ENCODE measurements around the gene RARRES1. TPM values are rescaled to one million over a fixed set of nuclear protein-coding genes. Genes with fewer than 3 reads are reported as not detected.
"Not testable (repeated sequence)": the region's sequence is repeated elsewhere in the genome, so short reads cannot be mapped to it uniquely, and the experiment has no call there.

Gene RARRES1
- total RNA-seq, 1 donor from 2014 or later: 22.3 TPM

- intact Hi-C loops (cut with DNase I): no loop called here
- ATAC-seq (no peak), DNase-seq (ENCODE audit: missing footprints) (no peak)
Measured at GRCh38 chr3:158712443-158712842, 19.8 kb downstream of the RARRES1 start.

- intact Hi-C loops (cut with DNase I): no loop called here
- DNase-seq (ENCODE audit: missing footprints) (no peak), ATAC-seq (peak; percentile 38)
Measured at GRCh38 chr3:158711886-158712285, 20.4 kb downstream of the RARRES1 start.

- DNase-seq (ENCODE audit: missing footprints) (no peak), ATAC-seq (no peak)
- intact Hi-C loops (cut with DNase I): no loop called here
Measured at GRCh38 chr3:158710601-158711000, 21.7 kb downstream of the RARRES1 start.

GRCh38 chr3:158709666-158710083 is 22.6 kb downstream of the RARRES1 start:
- DNase-seq (ENCODE audit: missing footprints): no peak

GRCh38 chr3:158703566-158703965 is 28.7 kb downstream of the RARRES1 start:
- ATAC-seq (no peak), DNase-seq (ENCODE audit: missing footprints) (no peak)
- intact Hi-C loops (cut with DNase I): no loop called here

More at GRCh38 chr3:158709666-158710083, 22.6 kb downstream of the RARRES1 start:
- no peak for ATAC-seq
- intact Hi-C loops (cut with DNase I): no loop called here

GRCh38 chr3:158702815-158703481 is 29.3 kb downstream of the RARRES1 start:
- intact Hi-C loops (cut with DNase I): no loop called here
- ATAC-seq (no peak), DNase-seq (ENCODE audit: missing footprints) (no peak)

GRCh38 chr3:158701420-158702065 is 30.7 kb downstream of the RARRES1 start:
- ATAC-seq: no peak
- intact Hi-C loops (cut with DNase I): no loop called here
- DNase-seq (ENCODE audit: missing footprints): no peak

GRCh38 chr3:158700559-158700958 is 31.7 kb downstream of the RARRES1 start:
- intact Hi-C loops (cut with DNase I): no loop called here
- ATAC-seq: no peak
- no peak for DNase-seq (ENCODE audit: missing footprints)

GRCh38 chr3:158696618-158697017 is 35.6 kb downstream of the RARRES1 start:
- intact Hi-C loops (cut with DNase I): no loop called here
- ATAC-seq (no peak), DNase-seq (ENCODE audit: missing footprints) (no peak)

GRCh38 chr3:158693866-158694456 is 38.3 kb downstream of the RARRES1 start:
- DNase-seq (ENCODE audit: missing footprints); ATAC-seq; intact Hi-C loops (cut with DNase I): not testable (repeated sequence)

- intact Hi-C loops (cut with DNase I): no loop called here
- DNase-seq (ENCODE audit: missing footprints): no peak
- no peak for ATAC-seq
Measured at GRCh38 chr3:158685159-158685558, 47.1 kb downstream of the RARRES1 start.

GRCh38 chr3:158683230-158683962 is 48.9 kb downstream of the RARRES1 start:
- no peak for ATAC-seq
- intact Hi-C loops (cut with DNase I): no loop called here
- no peak for DNase-seq (ENCODE audit: missing footprints)

GRCh38 chr3:158680861-158681260 is 51.4 kb downstream of the RARRES1 start:
- DNase-seq (ENCODE audit: missing footprints) (no peak), ATAC-seq (no peak)
- intact Hi-C loops (cut with DNase I): no loop called here

GRCh38 chr3:158679547-158680000 is 52.7 kb downstream of the RARRES1 start:
- ATAC-seq (no peak), DNase-seq (ENCODE audit: missing footprints) (no peak)
- intact Hi-C loops (cut with DNase I): loop anchor here (10.0 kb wide), 1 partner anchor 45 kb away; no protein-coding TSS in a partner anchor

- DNase-seq (ENCODE audit: missing footprints): no peak
- ATAC-seq: no peak
- intact Hi-C loops (cut with DNase I): loop anchor here (10.0 kb wide), 1 partner anchor 46 kb away; no protein-coding TSS in a partner anchor
Measured at GRCh38 chr3:158678687-158679086, 53.6 kb downstream of the RARRES1 start.

GRCh38 chr3:158672215-158673176 is 59.8 kb downstream of the RARRES1 start, which contains the start of gene LXN:
Gene LXN, minus strand, starts transcription at chr3:158672648. Its CDS starts 170 bp downstream, at chr3:158672478.
- DNase-seq (ENCODE audit: missing footprints): peak; percentile 91
- intact Hi-C loops (cut with DNase I): loop anchor here (5.0 to 10.0 kb wide), 2 partner anchors 52 to 120 kb away; no protein-coding TSS in a partner anchor
- peak; percentile 98 for ATAC-seq

GRCh38 chr3:158671821-158672214 is 60.4 kb downstream of the RARRES1 start:
- no peak for ATAC-seq
- DNase-seq (ENCODE audit: missing footprints): no peak
- intact Hi-C loops (cut with DNase I): loop anchor here (5.0 to 10.0 kb wide), 2 partner anchors 53 to 120 kb away; no protein-coding TSS in a partner anchor

- intact Hi-C loops (cut with DNase I): no loop called here
- ATAC-seq (no peak), DNase-seq (ENCODE audit: missing footprints) (no peak)
Measured at GRCh38 chr3:158668506-158668905, 63.8 kb downstream of the RARRES1 start.

Measured in Right ventricle myocardium inferior (tissue), 1 donor.